Activated CD8-positive, alpha-beta memory T cell treated with anti-CD3 and anti-CD28 coated beads for 48 hours (primary cell): Measurements from ENCODE around the gene TMEM150A.
A peak's percentile ranks its signal among the peaks of the same experiment; 100 is the strongest.
"Not testable (repeated sequence)": the region's sequence is repeated elsewhere in the genome, so short reads cannot be mapped to it uniquely, and the experiment has no call there.

ENCODE experiments used
- DNase-seq, 3 experiments: peaks; one replicate each; pipeline ENCODE4 v3.0.0-alpha.2; 2020; ENCODE audit warnings: low read depth in 2 of 3, low spot score in 2 of 3

Gene TMEM150A

GRCh38 chr2:85602476-85603234 is at the start of gene TMEM150A:
TMEM150A (minus strand) TSS chr2:85602698; CDS start chr2:85601948, 750 bp downstream.
- peak; percentile 67 to 84 (median 80) for DNase-seq

GRCh38 chr2:85652056-85652455 is 49.6 kb upstream of the TMEM150A start:
- DNase-seq, result no peak

- no peak for DNase-seq
Observed at GRCh38 chr2:85651097-85651496, 48.6 kb upstream of the TMEM150A start.

- DNase-seq, result no peak
Observed at GRCh38 chr2:85650456-85650855, 48.0 kb upstream of the TMEM150A start.

- DNase-seq, result no peak
Observed at GRCh38 chr2:85649201-85650190, 47.0 kb upstream of the TMEM150A start.

GRCh38 chr2:85648619-85649018 is 46.1 kb upstream of the TMEM150A start:
- no peak for DNase-seq

GRCh38 chr2:85647823-85648526 is 45.5 kb upstream of the TMEM150A start:
- DNase-seq, result no peak

GRCh38 chr2:85646166-85646565 is 43.7 kb upstream of the TMEM150A start:
- no peak for DNase-seq

- DNase-seq, result no peak
Observed at GRCh38 chr2:85644909-85645308, 42.4 kb upstream of the TMEM150A start.

GRCh38 chr2:85642725-85643124 is 40.2 kb upstream of the TMEM150A start:
- DNase-seq, result no peak

- no peak for DNase-seq
Observed at GRCh38 chr2:85635636-85636035, 33.1 kb upstream of the TMEM150A start.

- DNase-seq, result no peak
Observed at GRCh38 chr2:85635011-85635410, 32.5 kb upstream of the TMEM150A start.

GRCh38 chr2:85631316-85631715 is 28.8 kb upstream of the TMEM150A start:
- no peak for DNase-seq

- DNase-seq, result no peak
Observed at GRCh38 chr2:85628658-85629057, 26.2 kb upstream of the TMEM150A start.

- DNase-seq, result no peak
Observed at GRCh38 chr2:85623991-85624390, 21.5 kb upstream of the TMEM150A start.

- no peak for DNase-seq
Observed at GRCh38 chr2:85621338-85621737, 18.8 kb upstream of the TMEM150A start.

- DNase-seq, result no peak
Observed at GRCh38 chr2:85619617-85620016, 17.1 kb upstream of the TMEM150A start.

- DNase-seq, result not testable (repeated sequence)
Observed at GRCh38 chr2:85617723-85618122, 15.2 kb upstream of the TMEM150A start.

- no peak for DNase-seq
Observed at GRCh38 chr2:85615413-85615728, 12.9 kb upstream of the TMEM150A start.

GRCh38 chr2:85614757-85615156 is 12.3 kb upstream of the TMEM150A start:
- not testable (repeated sequence) for DNase-seq

- DNase-seq, result no peak
Observed at GRCh38 chr2:85613717-85614515, 11.4 kb upstream of the TMEM150A start.
